ENCODE measurements around the gene ACVR1.

Gene ACVR1

DNA sequence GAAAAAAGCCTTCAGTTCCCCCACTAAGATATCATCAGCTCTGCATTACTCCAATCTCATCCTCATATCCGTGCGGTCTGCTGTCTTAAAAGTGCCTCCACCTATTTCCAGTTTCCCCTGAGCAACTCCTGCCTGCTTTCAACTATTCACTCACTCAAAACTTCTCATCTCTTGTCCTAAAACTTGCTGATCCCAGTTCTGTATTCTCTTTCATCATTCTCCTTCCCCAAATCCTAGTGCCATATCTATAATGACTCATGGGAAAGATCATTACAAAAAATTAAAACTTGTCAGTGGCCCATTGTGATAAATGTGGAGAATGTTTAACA lies 20.0 kb downstream of the ACVR1 start:
- CTCF ChIA-PET, result interaction anchor here (1.4 kb wide), 1 partner anchor 22 kb away, joined by 4 read pairs; no protein-coding TSS in a partner anchor
- TF ChIP-seq, protein P1, sequence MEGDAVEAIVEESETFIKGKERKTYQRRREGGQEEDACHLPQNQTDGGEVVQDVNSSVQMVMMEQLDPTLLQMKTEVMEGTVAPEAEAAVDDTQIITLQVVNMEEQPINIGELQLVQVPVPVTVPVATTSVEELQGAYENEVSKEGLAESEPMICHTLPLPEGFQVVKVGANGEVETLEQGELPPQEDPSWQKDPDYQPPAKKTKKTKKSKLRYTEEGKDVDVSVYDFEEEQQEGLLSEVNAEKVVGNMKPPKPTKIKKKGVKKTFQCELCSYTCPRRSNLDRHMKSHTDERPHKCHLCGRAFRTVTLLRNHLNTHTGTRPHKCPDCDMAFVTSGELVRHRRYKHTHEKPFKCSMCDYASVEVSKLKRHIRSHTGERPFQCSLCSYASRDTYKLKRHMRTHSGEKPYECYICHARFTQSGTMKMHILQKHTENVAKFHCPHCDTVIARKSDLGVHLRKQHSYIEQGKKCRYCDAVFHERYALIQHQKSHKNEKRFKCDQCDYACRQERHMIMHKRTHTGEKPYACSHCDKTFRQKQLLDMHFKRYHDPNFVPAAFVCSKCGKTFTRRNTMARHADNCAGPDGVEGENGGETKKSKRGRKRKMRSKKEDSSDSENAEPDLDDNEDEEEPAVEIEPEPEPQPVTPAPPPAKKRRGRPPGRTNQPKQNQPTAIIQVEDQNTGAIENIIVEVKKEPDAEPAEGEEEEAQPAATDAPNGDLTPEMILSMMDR (IDR thresholded peaks at IDR 0.05; ENCODE audit: insufficient read depth, low read length, missing control alignments), result no peak
- POLR2A ChIA-PET, result interaction anchor here (1.7 kb wide), 1 partner anchor 19 kb away, joined by 11 read pairs; the partner anchor contains the start of gene ACVR1
- H3K4me3 ChIP-seq (ENCODE audit: low read depth, low read length), result no peak overlapping the region
- DNase-seq (ENCODE audit: low read depth, low spot score), result no peak

DNA sequence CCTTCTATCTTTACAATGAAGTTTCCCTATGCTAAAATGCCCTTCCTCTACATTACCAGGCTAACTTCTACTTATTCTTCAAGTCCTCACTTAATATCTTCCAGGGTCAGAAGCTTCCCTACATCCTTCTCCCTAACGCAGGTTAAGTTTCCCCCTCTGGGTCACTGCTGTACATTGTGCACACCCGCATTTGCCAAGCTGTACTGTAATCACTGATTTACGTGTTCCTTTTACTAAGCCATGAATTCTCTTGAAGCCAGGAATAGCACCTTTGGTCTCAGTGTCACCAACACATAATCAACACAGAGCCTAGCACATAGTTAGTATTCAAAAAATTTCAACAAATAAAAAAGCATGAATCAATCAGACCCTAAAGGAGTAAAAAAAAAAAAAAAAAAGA lies 22.3 kb downstream of the ACVR1 start:
- ChIA-PET POLR2A (interaction anchor here (0.6 kb wide), 1 partner anchor 125 kb away, joined by 4 read pairs; no protein-coding TSS in a partner anchor), CTCF (interaction anchor here (0.6 to 1.6 kb wide), 2 partner anchors 23 to 892 kb away, joined by 3 to 4 read pairs; partner anchors contain the start of gene ACVR1)

DNA sequence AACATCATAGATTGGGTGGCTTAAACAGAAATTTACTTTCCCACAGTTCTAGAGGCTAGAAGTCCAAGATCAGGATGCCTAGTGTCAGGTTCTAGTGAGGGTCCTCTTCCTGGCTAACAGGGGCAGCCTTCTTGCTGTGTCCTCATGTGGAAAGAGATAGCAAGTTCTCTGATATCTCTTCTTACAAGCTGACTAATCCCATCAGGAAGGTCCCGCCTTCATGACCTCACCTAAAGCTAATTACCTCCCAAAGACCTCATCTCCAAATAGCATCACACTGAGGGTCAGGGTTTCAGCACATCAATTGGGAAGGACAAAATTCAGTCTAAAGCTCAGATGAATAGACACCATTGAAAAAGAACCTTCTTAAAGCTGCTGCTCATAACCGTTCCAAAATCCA lies 22.9 kb downstream of the ACVR1 start:
- H3K4me3 ChIP-seq (ENCODE audit: low read depth, low read length), result no peak overlapping the region
- ChIA-PET POLR2A (no interaction called here), CTCF (interaction anchor here (1.6 kb wide), 1 partner anchor 23 kb away, joined by 4 read pairs; the partner anchor contains the start of gene ACVR1)
- DNase-seq (ENCODE audit: low read depth, low spot score), result no peak
- TF ChIP-seq, protein P1 (IDR thresholded peaks at IDR 0.05; ENCODE audit: insufficient read depth, low read length, missing control alignments), result no peak

More for the DNA sequence above, 22.3 kb downstream of the ACVR1 start:
- H3K4me3 ChIP-seq (ENCODE audit: low read depth, low read length), result no peak overlapping the region
- no peak for DNase-seq (ENCODE audit: low read depth, low spot score)
- TF ChIP-seq, protein P1 (IDR thresholded peaks at IDR 0.05; ENCODE audit: insufficient read depth, low read length, missing control alignments), result no peak

DNA sequence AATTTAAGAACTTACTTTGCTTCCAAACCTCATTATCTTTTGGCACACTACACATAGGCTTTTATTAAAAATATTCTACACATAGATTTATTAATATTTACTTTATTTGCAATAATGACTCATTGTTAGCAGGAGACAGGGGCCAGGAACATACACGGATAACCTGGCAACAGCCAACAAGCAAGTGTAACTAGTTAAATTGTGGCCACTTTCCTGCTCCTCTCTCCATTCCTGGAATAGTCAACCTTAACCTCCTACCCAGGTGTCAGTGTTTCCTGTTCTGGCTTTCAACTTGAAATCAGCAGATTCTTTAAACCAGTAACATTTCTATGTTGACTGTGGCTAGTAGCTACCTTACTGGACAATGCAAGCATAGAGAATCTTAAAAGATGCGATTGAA lies 26.5 kb downstream of the ACVR1 start:
- TF ChIP-seq, protein P1 (IDR thresholded peaks at IDR 0.05; ENCODE audit: insufficient read depth, low read length, missing control alignments), result no peak
- CTCF ChIA-PET, result no interaction called here
- H3K4me3 ChIP-seq (ENCODE audit: low read depth, low read length), result no peak overlapping the region
- POLR2A ChIA-PET, result no interaction called here
- no peak for DNase-seq (ENCODE audit: low read depth, low spot score)

DNA sequence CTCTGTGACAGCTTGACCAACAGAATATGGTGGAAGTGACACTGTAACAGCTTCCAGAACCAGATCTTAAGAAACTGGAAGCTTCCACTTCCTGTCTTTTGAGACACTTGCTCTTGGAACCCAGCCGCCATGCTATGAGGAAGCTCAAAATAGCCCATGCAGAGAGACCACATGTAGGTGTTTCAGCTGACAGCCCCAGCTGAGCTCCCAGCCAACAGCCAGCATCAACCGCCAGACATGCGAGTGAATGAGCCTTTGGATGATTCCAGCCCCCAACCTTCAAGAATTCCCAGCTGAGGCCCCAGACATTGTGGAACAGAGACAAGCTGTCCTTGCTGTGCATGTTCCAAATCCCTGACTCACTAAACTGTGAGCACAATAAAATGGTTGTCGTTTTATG lies 27.9 kb downstream of the ACVR1 start:
- POLR2A ChIA-PET, result no interaction called here
- CTCF ChIA-PET, result no interaction called here
- no peak for DNase-seq (ENCODE audit: low read depth, low spot score)
- TF ChIP-seq, protein P1 (IDR thresholded peaks at IDR 0.05; ENCODE audit: insufficient read depth, low read length, missing control alignments), result no peak
- no peak overlapping the region for H3K4me3 ChIP-seq (ENCODE audit: low read depth, low read length)

DNA sequence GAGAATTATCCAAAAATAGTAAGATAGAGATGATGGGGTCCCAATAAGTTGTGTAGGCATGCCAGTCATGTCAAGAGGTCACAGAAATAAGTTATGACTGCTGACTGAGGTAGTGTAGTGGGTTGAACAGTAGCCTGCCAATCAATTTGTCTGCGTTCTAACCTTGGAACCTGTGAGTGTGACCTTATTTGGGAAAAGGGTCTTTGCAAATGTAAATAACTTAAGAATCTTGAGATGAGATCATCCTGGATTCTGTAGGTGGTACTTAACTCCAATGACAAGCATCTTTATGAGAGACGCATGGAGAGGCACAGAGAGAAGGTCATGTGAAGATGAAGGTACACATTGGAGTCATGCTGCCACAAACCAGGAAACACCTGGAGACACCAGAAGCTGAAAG lies 31.0 kb downstream of the ACVR1 start:
- CTCF ChIA-PET, result no interaction called here
- DNase-seq (ENCODE audit: low read depth, low spot score), result no peak
- POLR2A ChIA-PET, result no interaction called here
- TF ChIP-seq, protein P1 (IDR thresholded peaks at IDR 0.05; ENCODE audit: insufficient read depth, low read length, missing control alignments), result no peak
- H3K4me3 ChIP-seq (ENCODE audit: low read depth, low read length), result no peak overlapping the region
